IMR-90 (cell line): ENCODE results near the gene PLCXD1. TPM values are rescaled to one million over a fixed set of nuclear protein-coding genes. Genes with fewer than 3 reads are reported as not detected.

Source experiments
- ATAC-seq: fragments of 200-7000 bp; cut with Tn5 transposase; 2 replicates; pipeline ENCODE4 v1.9.1; 2020; ENCODE audit warnings: low read depth, mild to moderate bottlenecking, moderate library complexity
- BruUV-seq: library from RNA; stranded (reverse); fragments of 400-500 nt; replicated peaks from 2 replicates; lab custom pipeline; 2021; lab: Mats Ljungman, UMichigan
- CTCF ChIA-PET: fragments of 300-600 bp; formaldehyde crosslinking; extraction: SDS; loops from one replicate; lab custom pipeline; 2021; ENCODE audit warnings: antibody characterized with exemption; lab: Yijun Ruan, JAX
- POLR2A ChIA-PET: fragments of 300-600 bp; sonication (Branson Sonifier 250); formaldehyde crosslinking; loops from one replicate; lab custom pipeline; 2022; ENCODE audit warnings: antibody characterized with exemption; ENCODE audit not compliant: unreplicated experiment; lab: Charles Lee
- DNase-seq: peaks from one replicate; pipeline ENCODE4 v3.0.0; 2013
- H2AFZ ChIP-seq: replicated peaks from 2 replicates; pipeline ENCODE3; 2013; ENCODE audit warnings: low read length, mild to moderate bottlenecking; ENCODE audit not compliant: poor library complexity
- H2AK5ac ChIP-seq: 2 replicates; pipeline ENCODE4 v1.6.1; 2013; ENCODE audit warnings: low read depth, low read length, inconsistent platforms
- H2AK9ac ChIP-seq: replicated peaks from 2 replicates; pipeline ENCODE3; 2013; ENCODE audit warnings: mild to moderate bottlenecking, low read depth, low read length, moderate library complexity; ENCODE audit not compliant: poor library complexity
- H2BK120ac ChIP-seq: 2 replicates; pipeline ENCODE4 v1.6.1; 2013; ENCODE audit warnings: low read depth, low read length, inconsistent platforms
- H2BK15ac ChIP-seq: 3 replicates; pipeline ENCODE4 v1.6.1; 2013; ENCODE audit warnings: low read depth, low read length, inconsistent platforms
- H2BK20ac ChIP-seq: 2 replicates; pipeline ENCODE4 v1.6.1; 2013; ENCODE audit warnings: low read depth, mild to moderate bottlenecking, inconsistent platforms, low read length, moderate library complexity
- H2BK5ac ChIP-seq: 2 replicates; pipeline ENCODE4 v1.6.1; 2013; ENCODE audit warnings: mild to moderate bottlenecking, low read depth, low read length, inconsistent platforms; ENCODE audit not compliant: poor library complexity, severe bottlenecking
- H3K14ac ChIP-seq: replicated peaks from 2 replicates; pipeline ENCODE4 v1.6.1; 2013; ENCODE audit warnings: low read depth, low read length, inconsistent platforms
- H3K18ac ChIP-seq: 2 replicates; pipeline ENCODE4 v1.6.1; 2013; ENCODE audit warnings: low read depth, low read length, control low read depth
- H3K23ac ChIP-seq: 2 replicates; pipeline ENCODE4 v1.6.1; 2013; ENCODE audit warnings: low read depth, low read length, inconsistent platforms
- H3K27ac ChIP-seq: 2 replicates; pipeline ENCODE4 v1.5.1; 2013; ENCODE audit warnings: mild to moderate bottlenecking, control low read depth, low read length; ENCODE audit not compliant: insufficient read depth
- H3K27me3 ChIP-seq: 2 replicates; pipeline ENCODE4 v1.6.1; 2013; ENCODE audit warnings: low read length; ENCODE audit not compliant: control insufficient read depth, insufficient read depth
- H3K36me3 ChIP-seq: 2 replicates; pipeline ENCODE4 v1.6.1; 2013; ENCODE audit warnings: low read length, mixed read lengths; ENCODE audit not compliant: control insufficient read depth, insufficient read depth
- H3K4ac ChIP-seq: 2 replicates; pipeline ENCODE4 v1.6.1; 2013; ENCODE audit warnings: low read depth, low read length, inconsistent platforms
- H3K4me1 ChIP-seq: 2 replicates; pipeline ENCODE4 v1.6.1; 2013; ENCODE audit warnings: low read length, mixed read lengths; ENCODE audit not compliant: control insufficient read depth, insufficient read depth
- H3K4me2 ChIP-seq: 2 replicates; pipeline ENCODE4 v1.6.1; 2013; ENCODE audit warnings: low read depth, mild to moderate bottlenecking, control low read depth, low read length, moderate library complexity
- H3K4me3 ChIP-seq: 2 replicates; pipeline ENCODE4 v1.5.1; 2013; ENCODE audit warnings: low read depth, mild to moderate bottlenecking, control low read depth, low read length, moderate library complexity; ENCODE audit not compliant: insufficient read depth
- H3K56ac ChIP-seq: 2 replicates; pipeline ENCODE4 v1.6.1; 2013; ENCODE audit warnings: low read length, inconsistent platforms; ENCODE audit not compliant: insufficient read depth; ENCODE audit errors: extremely low read depth
- H3K79me1 ChIP-seq, 2 experiments: 2 replicates each; pipeline ENCODE4 v1.6.1; 2013; ENCODE audit warnings: low read length in 2 of 2, inconsistent platforms in 1 of 2, low read depth in 1 of 2
- H3K9ac ChIP-seq: 2 replicates; pipeline ENCODE4 v1.6.1; 2013; ENCODE audit warnings: low read depth, low read length, control low read depth
- H3K9me1 ChIP-seq: 2 replicates; pipeline ENCODE4 v1.6.1; 2013; ENCODE audit warnings: low read length, inconsistent platforms; ENCODE audit not compliant: insufficient read depth
- H3K9me3 ChIP-seq: 2 replicates; pipeline ENCODE4 v1.6.1; 2013; ENCODE audit warnings: low read length; ENCODE audit not compliant: control insufficient read depth, insufficient read depth
- H4K20me1 ChIP-seq: 2 replicates; pipeline ENCODE4 v1.6.1; 2013; ENCODE audit warnings: low read length, inconsistent platforms; ENCODE audit not compliant: insufficient read depth
- H4K5ac ChIP-seq: 2 replicates; pipeline ENCODE4 v1.6.1; 2013; ENCODE audit warnings: mild to moderate bottlenecking, low read depth, low read length, control low read depth
- H4K8ac ChIP-seq, 2 experiments: 2 replicates each; pipeline ENCODE4 v1.6.1; 2013; ENCODE audit warnings: low read depth in 2 of 2, low read length in 2 of 2, control low read depth in 1 of 2, inconsistent platforms in 1 of 2
- H4K91ac ChIP-seq: 2 replicates; pipeline ENCODE4 v1.6.1; 2013; ENCODE audit warnings: low read depth, low read length, inconsistent platforms; ENCODE audit not compliant: insufficient read depth
- CEBPB ChIP-seq: IDR thresholded peaks from 2 replicates; pipeline ENCODE4 v1.6.1; 2012; ENCODE audit warnings: low read depth, low read length, improper control_type of control experiment
- CTCF ChIP-seq: conservative IDR thresholded peaks from 2 replicates; pipeline ENCODE4 v1.5.1; 2012; ENCODE audit warnings: mild to moderate bottlenecking, low read depth, low read length, improper control_type of control experiment
- MAZ ChIP-seq: IDR thresholded peaks from 2 replicates; pipeline ENCODE4 v1.6.1; 2012; ENCODE audit warnings: low read depth, mild to moderate bottlenecking, low read length, improper control_type of control experiment, moderate library complexity, borderline replicate concordance
- SMC3 ChIP-seq: fragments of 150-350 bp; IDR thresholded peaks from 2 replicates; pipeline ENCODE4 v1.6.1; 2016; ENCODE audit warnings: low read depth, mild to moderate bottlenecking, antibody characterized with exemption, low read length, moderate library complexity
- USF2 ChIP-seq: fragments of 150-350 bp; IDR thresholded peaks from 2 replicates; pipeline ENCODE4 v1.6.1; 2017; ENCODE audit warnings: mild to moderate bottlenecking, antibody characterized with exemption, low read length, low read depth
- WGBS, 2 experiments: methylation state at CpG; one replicate each; pipeline versions ENCODE4 v1.1.5 to v1.1.7; 2013; ENCODE audit warnings: missing lambda C conversion rate in 2 of 2; ENCODE audit not compliant: insufficient read length in 1 of 2; ENCODE audit errors: extremely low coverage in 2 of 2; 5-methylcytosine and 5-hydroxymethylcytosine counted together
- dilution Hi-C: fragments of 300-500 bp; cut with HindIII; formaldehyde crosslinking; loops from one replicate; pipeline ENCODE4 v1.14.3; 2018; ENCODE audit warnings: low sequenced_read_pairs; ENCODE audit not compliant: unreplicated experiment
- in situ Hi-C: fragments of 300-500 bp; cut with MboI; formaldehyde crosslinking; loops from 3 replicates; pipeline ENCODE4 v1.14.3; 2019; ENCODE audit warnings: low sequenced_read_pairs, inconsistent platforms, mixed read lengths
- intact Hi-C: fragments of 100-400 bp; cut with micrococcal nuclease; formaldehyde crosslinking; loops from 2 replicates; pipeline ENCODE4 v1.10.0; 2022
- polyA plus RNA-seq, 3 experiments: library from polyadenylated mRNA; depleted of rRNA; stranded (reverse); fragments of >200 nt; gene quantifications; 2 replicates each; pipeline ENCODE4 v1.2.3, GENCODE V29; 2012; ENCODE audit warnings: low replicate concordance in 1 of 3
- total RNA-seq: library from RNA; depleted of rRNA; stranded (reverse); fragments of >200 nt; gene quantifications from 2 replicates; pipeline ENCODE4 v1.2.3, GENCODE V29; 2012

PLCXD1 gene
- total and polyA plus RNA-seq, 2 of the 4 experiments (the other 2 are of a cell fraction) = 16.7 to 17.7 TPM

GRCh38 chrX:351736-352135 is 70.6 kb downstream of the PLCXD1 start:
- no peak overlapping the region for H3K9ac ChIP-seq
- no TSS peak for BruUV-seq
- dilution Hi-C loops (no loop called here), intact Hi-C loops (no loop called here), in situ Hi-C loops (no loop called here)
- no peak overlapping the region for H4K91ac ChIP-seq
- H3K56ac ChIP-seq = no peak overlapping the region
- H3K14ac ChIP-seq = no peak overlapping the region
- no peak overlapping the region for H3K4me3 ChIP-seq
- H3K23ac ChIP-seq = no peak overlapping the region
- no peak overlapping the region for H2BK120ac ChIP-seq
- no peak overlapping the region for H4K8ac ChIP-seq
- no peak overlapping the region for H2BK15ac ChIP-seq
- no peaks in the 10 kb centered on the region; the same call in 1 of the 2 replicates for H3K4me1 ChIP-seq
- DNase-seq = no peak
- no peak overlapping the region for H3K4me2 ChIP-seq
- no peaks in the 10 kb centered on the region; the same call in 1 of the 2 replicates for H4K20me1 ChIP-seq
- H2BK5ac ChIP-seq = no peak overlapping the region
- H3K4ac ChIP-seq = no peak overlapping the region
- no peak overlapping the region for H4K5ac ChIP-seq
- no peaks in the 10 kb centered on the region for H3K9me1 ChIP-seq
- no peaks in the 10 kb centered on the region for H3K27me3 ChIP-seq
- no peak for ATAC-seq
- ChIA-PET POLR2A (no interaction called here), CTCF (no interaction called here)
- H3K79me1 ChIP-seq = peaks cover 0 to 4% of the 10 kb centered on the region in 2 experiments; a peak in 2 of 4 replicates
- no peak overlapping the region for H2AK9ac ChIP-seq
- H2BK20ac ChIP-seq = no peak overlapping the region
- no peak overlapping the region for H3K18ac ChIP-seq
- H3K36me3 ChIP-seq = peaks cover 7% of the 10 kb centered on the region
- no peak overlapping the region for H2AK5ac ChIP-seq
- no peak overlapping the region for H2AFZ ChIP-seq
- WGBS, 2 experiments = no CpG with 5 or more reads among the region's 10 CpGs
- no peak overlapping the region for H3K27ac ChIP-seq
- no peaks in the 10 kb centered on the region for H3K9me3 ChIP-seq
- no peak for TF ChIP-seq CEBPB
- no peak for TF ChIP-seq SMC3
- TF ChIP-seq CTCF = no peak
- TF ChIP-seq USF2 = no peak
- no peak for TF ChIP-seq MAZ
